ENCODE results near the gene NFKBIZ. TPM values are rescaled to one million over a fixed set of nuclear protein-coding genes. Genes with fewer than 3 reads are reported as not detected.
A peak's percentile ranks its signal among the peaks of the same experiment; 100 is the strongest.

NFKBIZ gene
- total RNA-seq, 3 donors from 2014 or later: 52.2 to 694 (median 243) TPM

GRCh38 chr3:101836160-101836559 is 13.2 kb upstream of the NFKBIZ start:
- Histone ChIP-seq H3K36me3 (no peaks in the 10 kb centered on the region), H3K4me3 (no peak overlapping the region), H3K4me1 (no peaks in the 10 kb centered on the region), H3K27me3 (no peaks in the 10 kb centered on the region), H3K9me3 (no peaks in the 10 kb centered on the region), H3K27ac (peak overlapping the region; percentile 49 to 86)
- no peak for DNase-seq (ENCODE audit: low spot score in 2 of 2)
- TF ChIP-seq CTCF (IDR thresholded peaks at IDR 0.05) (no peak), POLR2A (IDR thresholded peaks at IDR 0.05) (no peak), POLR2AphosphoS5 (IDR thresholded peaks at IDR 0.05) (no peak)
- intact Hi-C loops (cut with DNase I; ENCODE audit: low total_unique reads): no loop called here

- TF ChIP-seq CTCF (IDR thresholded peaks at IDR 0.05) (no peak), POLR2A (IDR thresholded peaks at IDR 0.05) (no peak), POLR2AphosphoS5 (IDR thresholded peaks at IDR 0.05) (no peak)
- no peaks in the 10 kb centered on the region for H3K36me3 ChIP-seq
- H3K27me3 ChIP-seq: no peaks in the 10 kb centered on the region
- intact Hi-C loops (cut with DNase I; ENCODE audit: low total_unique reads): no loop called here
- no peak for DNase-seq (ENCODE audit: low spot score in 2 of 2)
- no peaks in the 10 kb centered on the region for H3K9me3 ChIP-seq
- no peaks in the 10 kb centered on the region for H3K4me1 ChIP-seq
- H3K27ac ChIP-seq: peak overlapping the region; percentile 46 to 86
- H3K4me3 ChIP-seq: no peak overlapping the region
Measured at GRCh38 chr3:101836652-101837598, 12.4 kb upstream of the NFKBIZ start.

- no peak for DNase-seq (ENCODE audit: low spot score in 2 of 2)
- Histone ChIP-seq H3K9me3 (no peaks in the 10 kb centered on the region), H3K27ac (no peak overlapping the region), H3K4me1 (no peaks in the 10 kb centered on the region), H3K36me3 (no peaks in the 10 kb centered on the region), H3K27me3 (no peaks in the 10 kb centered on the region), H3K4me3 (no peak overlapping the region)
- TF ChIP-seq POLR2AphosphoS5 (IDR thresholded peaks at IDR 0.05): no peak
- no peak for TF ChIP-seq POLR2A (IDR thresholded peaks at IDR 0.05)
- no peak for TF ChIP-seq CTCF (IDR thresholded peaks at IDR 0.05)
- intact Hi-C loops (cut with DNase I; ENCODE audit: low total_unique reads): no loop called here
Measured at GRCh38 chr3:101838691-101839090, 10.6 kb upstream of the NFKBIZ start.

- H3K36me3 ChIP-seq: no peaks in the 10 kb centered on the region
- TF ChIP-seq POLR2AphosphoS5 (IDR thresholded peaks at IDR 0.05): no peak
- TF ChIP-seq CTCF (IDR thresholded peaks at IDR 0.05): no peak
- TF ChIP-seq POLR2A (IDR thresholded peaks at IDR 0.05): no peak
- DNase-seq (ENCODE audit: low spot score in 2 of 2): no peak
- no peak overlapping the region for H3K27ac ChIP-seq
- intact Hi-C loops (cut with DNase I; ENCODE audit: low total_unique reads): no loop called here
- H3K27me3 ChIP-seq: no peaks in the 10 kb centered on the region
- H3K9me3 ChIP-seq: no peaks in the 10 kb centered on the region
- no peak overlapping the region for H3K4me3 ChIP-seq
- no peaks in the 10 kb centered on the region for H3K4me1 ChIP-seq
Measured at GRCh38 chr3:101840066-101840465, 9.2 kb upstream of the NFKBIZ start.

- no peak overlapping the region for H3K27ac ChIP-seq
- no peaks in the 10 kb centered on the region for H3K4me1 ChIP-seq
- H3K36me3 ChIP-seq: no peaks in the 10 kb centered on the region
- H3K9me3 ChIP-seq: no peaks in the 10 kb centered on the region
- DNase-seq (ENCODE audit: low spot score in 2 of 2): no peak
- intact Hi-C loops (cut with DNase I; ENCODE audit: low total_unique reads): no loop called here
- no peak for TF ChIP-seq POLR2A (IDR thresholded peaks at IDR 0.05)
- TF ChIP-seq CTCF (IDR thresholded peaks at IDR 0.05): no peak
- TF ChIP-seq POLR2AphosphoS5 (IDR thresholded peaks at IDR 0.05): no peak
- no peak overlapping the region for H3K4me3 ChIP-seq
- no peaks in the 10 kb centered on the region for H3K27me3 ChIP-seq
Measured at GRCh38 chr3:101842245-101842934, 6.9 kb upstream of the NFKBIZ start.
